Lung (tissue), 12 donors: ENCODE measurements around the gene CCDC40. TPM values are rescaled to one million over a fixed set of nuclear protein-coding genes. Genes with fewer than 3 reads are reported as not detected.

Experiments used
- ATAC-seq: fragments of 200-7000 bp; cut with Tn5 transposase; one replicate; pipeline ENCODE4 v1.9.1; 2020; ENCODE audit warnings: moderate number of reproducible peaks; ENCODE audit not compliant: insufficient read depth, low FRiP score
- DNase-seq, 3 donors: peaks; one replicate each; pipeline ENCODE4 v3.0.0-alpha.2; 2013 to 2017
- H3K27ac ChIP-seq, 2 donors: one replicate each; pipeline ENCODE4 v1.5.1; 2013; ENCODE audit warnings: mild to moderate bottlenecking in 2 of 2, moderate library complexity in 2 of 2, control low read depth in 1 of 2, inconsistent platforms in 1 of 2, low read depth in 1 of 2, low read length in 1 of 2
- H3K27me3 ChIP-seq, 3 donors: one replicate each; pipeline ENCODE4 v1.5.1; 2013; ENCODE audit warnings: low read length in 2 of 3; ENCODE audit not compliant: control insufficient read depth in 3 of 3, insufficient read depth in 3 of 3
- H3K36me3 ChIP-seq, 4 donors: one replicate each; pipeline ENCODE4 v1.5.1; 2013; ENCODE audit warnings: low read length in 4 of 4, mild to moderate bottlenecking in 1 of 4, moderate library complexity in 1 of 4; ENCODE audit not compliant: control insufficient read depth in 4 of 4, insufficient read depth in 4 of 4
- H3K4me1 ChIP-seq, 5 donors: one replicate each; pipeline ENCODE4 v1.5.1; 2013; ENCODE audit warnings: low read length in 5 of 5, mild to moderate bottlenecking in 2 of 5, moderate library complexity in 1 of 5; ENCODE audit not compliant: control insufficient read depth in 5 of 5, insufficient read depth in 5 of 5
- H3K4me3 ChIP-seq: one replicate; pipeline ENCODE4 v1.5.1; 2013; ENCODE audit warnings: mild to moderate bottlenecking, control low read depth, moderate library complexity
- H3K9ac ChIP-seq, 2 donors: one replicate each; pipeline ENCODE4 v1.5.1; 2013; ENCODE audit warnings: low read length in 2 of 2, control low read depth in 1 of 2; ENCODE audit not compliant: insufficient read depth in 1 of 2
- H3K9me3 ChIP-seq, 4 donors: one replicate each; pipeline ENCODE4 v1.5.1; 2013; ENCODE audit warnings: low read length in 3 of 4, mild to moderate bottlenecking in 1 of 4, moderate library complexity in 1 of 4; ENCODE audit not compliant: control insufficient read depth in 4 of 4, insufficient read depth in 3 of 4
- CTCF ChIP-seq: IDR thresholded peaks from 2 replicates; pipeline ENCODE4 v1.5.1; 2012; ENCODE audit warnings: mild to moderate bottlenecking; ENCODE audit errors: control extremely low read depth, extremely low read depth
- WGBS, 2 donors: extraction: QIAGEN DNeasy Blood & Tissue Kit; methylation state at CpG; one replicate each; pipeline ENCODE4 v1.1.7; 2013; 5-methylcytosine and 5-hydroxymethylcytosine counted together
- polyA plus RNA-seq, 2 donors: library from polyadenylated mRNA; stranded (reverse); fragments of 200-250 nt; gene quantifications; one replicate each; pipeline ENCODE4 v1.2.1, GENCODE V29; 2013
- total RNA-seq, 2 donors: library from RNA; depleted of rRNA in 1 of 2; stranded (reverse); fragments of >200 nt in 1 of 2; gene quantifications; one replicate each; pipeline ENCODE4 v1.2.1, GENCODE V29; 2014 to 2021
- donor health status: control.
- donor health status: control.
- donor health status: Bipolar disorder and iron deficiency.
- donor health status: healthy.
- donor health status: DM: yes; HTN: yes; CAD: no.

Gene CCDC40
- total and polyA plus RNA-seq, 4 donors = 6.0 to 34.5 (median 7.3) TPM

DNA sequence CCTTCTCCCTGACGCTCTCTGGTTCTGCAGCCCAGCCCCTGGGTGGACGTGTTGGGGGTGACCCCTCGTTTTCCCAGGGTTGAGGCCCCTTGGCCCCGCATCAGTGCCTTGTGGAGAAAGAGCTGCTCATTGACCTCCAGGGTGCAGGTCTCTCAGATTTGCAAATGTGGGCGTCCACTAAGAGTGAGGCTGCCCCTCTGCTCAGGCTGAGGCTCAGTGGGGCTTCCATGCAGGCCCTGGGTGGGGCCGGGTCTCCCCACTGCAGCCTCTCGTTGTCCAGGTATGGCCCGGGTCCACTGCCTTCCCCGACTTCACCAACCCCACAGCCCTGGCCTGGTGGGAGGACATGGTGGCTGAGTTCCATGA is 74.0 kb downstream of the CCDC40 start:
- ATAC-seq (no peak), DNase-seq (peak in 1 of 3 donors; percentile 9)
- Histone ChIP-seq H3K9me3 (no peaks in the 10 kb centered on the region), H3K4me3 (no peak overlapping the region), H3K27me3 (no peaks in the 10 kb centered on the region), H3K27ac (no peak overlapping the region), H3K9ac (no peak overlapping the region), H3K4me1 (peaks cover 0 to 8% (median 0%) of the 10 kb centered on the region in 5 donors), H3K36me3 (peaks cover 0 to 7% (median 0%) of the 10 kb centered on the region in 4 donors)
- WGBS, 2 donors = 83 to 92% methylated on average over 9 of the region's 9 CpGs
- no peak for TF ChIP-seq CTCF

DNA sequence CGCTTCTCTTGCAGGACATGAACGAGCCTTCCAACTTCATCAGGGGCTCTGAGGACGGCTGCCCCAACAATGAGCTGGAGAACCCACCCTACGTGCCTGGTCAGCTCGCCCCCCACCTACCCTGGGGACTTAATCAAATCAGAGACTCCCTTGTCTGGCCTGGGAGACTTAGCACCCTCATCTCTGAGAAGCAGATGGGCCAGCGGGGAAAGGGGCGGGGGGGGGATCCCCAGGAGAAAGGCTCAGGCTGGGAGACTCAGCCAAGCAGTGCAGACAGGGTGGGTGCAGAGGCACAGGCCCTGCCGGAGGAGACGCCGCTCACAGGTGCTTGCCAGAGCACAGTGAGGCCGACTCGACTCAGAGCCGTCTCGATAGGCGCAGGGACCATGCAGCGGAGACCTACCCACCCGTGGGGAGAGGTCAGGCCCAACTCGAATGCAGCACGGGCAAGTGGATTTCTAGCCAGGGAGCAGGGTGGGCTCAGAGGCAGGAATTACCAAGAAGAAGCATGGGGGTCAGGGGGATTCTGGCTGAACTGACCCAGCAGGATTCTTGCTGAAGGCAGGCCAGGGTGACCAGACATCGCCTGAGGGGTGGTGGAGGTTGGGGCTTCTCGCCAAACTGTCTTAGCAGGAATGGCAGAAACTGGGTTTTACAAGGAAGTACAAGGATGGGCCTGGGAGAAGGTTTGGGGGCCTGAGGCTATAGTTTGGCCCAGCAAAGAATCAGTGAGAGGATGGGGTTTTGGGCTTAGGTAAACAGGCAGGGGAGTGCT is 74.7 kb downstream of the CCDC40 start:
- no peak for ATAC-seq
- Histone ChIP-seq H3K36me3 (peaks cover 0 to 7% (median 0%) of the 10 kb centered on the region in 4 donors), H3K27me3 (no peaks in the 10 kb centered on the region), H3K9me3 (no peaks in the 10 kb centered on the region), H3K9ac (no peak overlapping the region), H3K27ac (no peak overlapping the region), H3K4me3 (no peak overlapping the region), H3K4me1 (peaks cover 0 to 2% (median 0%) of the 10 kb centered on the region in 5 donors)
- no peak for TF ChIP-seq CTCF
- DNase-seq = no peak
- WGBS, 2 donors = 91 to 97% methylated on average over 21 of the region's 21 CpGs

DNA sequence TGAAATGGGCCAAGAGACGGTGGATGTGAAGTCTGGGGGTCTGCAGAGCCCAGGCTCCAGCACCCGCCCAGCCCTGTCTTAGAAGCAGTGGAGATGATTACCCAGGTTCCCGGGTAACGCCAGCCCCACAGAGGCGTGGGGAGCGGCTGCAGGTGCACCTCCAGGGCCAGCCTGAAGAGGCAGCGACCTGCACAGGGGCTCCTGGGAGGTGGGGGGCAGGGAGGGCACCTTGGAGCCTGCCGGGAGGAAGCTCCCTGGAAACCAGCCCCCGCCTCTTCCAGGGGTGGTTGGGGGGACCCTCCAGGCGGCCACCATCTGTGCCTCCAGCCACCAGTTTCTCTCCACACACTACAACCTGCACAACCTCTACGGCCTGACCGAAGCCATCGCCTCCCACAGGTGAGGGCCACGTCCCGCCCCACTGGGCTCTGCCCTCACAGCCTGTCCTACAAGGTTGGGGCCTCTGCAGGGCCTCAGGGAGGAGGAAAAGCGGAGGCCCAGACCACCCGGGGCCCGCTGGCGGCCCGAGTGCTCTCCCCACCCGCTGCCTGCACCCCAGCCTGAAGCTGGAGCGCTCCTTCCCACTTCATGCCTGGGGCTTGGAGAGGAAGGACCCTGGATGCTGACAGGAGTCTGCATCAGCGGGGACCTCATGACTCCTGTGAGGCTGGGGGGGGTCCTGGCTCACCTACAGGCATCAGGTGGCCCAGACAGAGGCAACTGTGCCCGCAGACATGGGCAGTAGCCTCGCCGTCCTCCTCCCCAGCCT is 75.4 kb downstream of the CCDC40 start:
- Histone ChIP-seq H3K27me3 (no peaks in the 10 kb centered on the region), H3K36me3 (peaks cover 0 to 7% (median 0%) of the 10 kb centered on the region in 4 donors), H3K27ac (no peak overlapping the region), H3K4me3 (no peak overlapping the region), H3K9me3 (no peaks in the 10 kb centered on the region), H3K9ac (no peak overlapping the region), H3K4me1 (no peaks in the 10 kb centered on the region)
- 88 to 93% methylated on average over 25 to 26 of the region's 26 CpGs for WGBS, 2 donors
- no peak for ATAC-seq
- TF ChIP-seq CTCF = no peak
- DNase-seq = no peak
